Right lobe of liver (tissue), 6 donors: ENCODE results near the gene NT5E. TPM values are rescaled to one million over a fixed set of nuclear protein-coding genes. Genes with fewer than 3 reads are reported as not detected.

ENCODE experiments used
- ATAC-seq, 4 donors: fragments of 200-7000 bp; cut with Tn5 transposase; one replicate each; pipeline ENCODE4 v1.9.1; 2020; ENCODE audit warnings: mild to moderate bottlenecking in 4 of 4, moderate library complexity in 4 of 4
- DNase-seq, 3 donors: peaks; one replicate each; pipeline ENCODE4 v3.0.0-alpha.2; 2020
- H3K27ac ChIP-seq, 3 donors: fragments of 200-600 bp; one replicate each; pipeline ENCODE4 v1.8.0; 2022
- H3K27me3 ChIP-seq, 2 donors: fragments of 200-600 bp; one replicate each; pipeline ENCODE4 v1.8.0; 2022
- H3K36me3 ChIP-seq, 4 donors: fragments of 200-600 bp; sonication (generic) in 1 of 4; one replicate each; pipeline versions ENCODE4 v1.5.1 to v1.8.0; 2017 to 2022; ENCODE audit warnings: control low read depth in 1 of 4
- H3K4me1 ChIP-seq, 4 donors: fragments of 200-600 bp; sonication (generic) in 1 of 4; one replicate each; pipeline versions ENCODE4 v1.5.1 to v1.8.0; 2017 to 2022; ENCODE audit warnings: control low read depth in 1 of 4
- H3K4me3 ChIP-seq, 3 donors: fragments of 200-600 bp; one replicate each; pipeline ENCODE4 v1.8.0; 2022
- H3K9me3 ChIP-seq, 4 donors: fragments of 200-600 bp; sonication (generic) in 1 of 4; one replicate each; pipeline versions ENCODE4 v1.5.1 to v1.8.0; 2017 to 2022; ENCODE audit warnings: control low read depth in 1 of 4
- POLR2A ChIP-seq: fragments of 450-650 bp; IDR thresholded peaks from one replicate; pipeline ENCODE4 v1.6.1; 2017; ENCODE audit warnings: antibody characterized with exemption, mild to moderate bottlenecking
- WGBS: methylation state at CpG from one replicate; pipeline ENCODE4 v1.1.6; 2018; ENCODE audit warnings: low coverage, low lambda C conversion rate; ENCODE audit not compliant: insufficient coverage; ENCODE audit errors: missing lambda C conversion rate; 5-methylcytosine and 5-hydroxymethylcytosine counted together
- intact Hi-C, 2 donors: fragments of 100-400 bp; cut with DNase I; formaldehyde crosslinking; loops; one replicate each; pipeline versions ENCODE4 v1.11.2 to v1.14.1; 2022
- total RNA-seq, 6 experiments: library from RNA; depleted of rRNA in 2 of 6; stranded (reverse); fragments of >200 nt in 2 of 6; fragmentation: NEBNext Ultra II Directional in 3 of 6; extraction: Animal tissue kit (Norgen Biotek cat#: 25700) in 3 of 6; gene quantifications; one replicate each; pipeline versions ENCODE4 v1.1.0 to v1.2.4, GENCODE V29; 2016 to 2023
- TF ChIP-seq, protein P1 (sequence below), 4 donors: fragments of 200-600 bp in 3 of 4; fragments of 450-650 bp in 1 of 4; IDR thresholded peaks; one replicate each; pipeline versions ENCODE4 v1.5.1 to v1.8.0; 2016 to 2022; ENCODE audit warnings: antibody characterized with exemption in 4 of 4, mild to moderate bottlenecking in 2 of 4
- donor health status: DM: no; HTN: yes; CAD: no.
- donor health status: DM: no; HTN: no; CAD: no.
- donor health status: DM: no; HTN: no; CAD: no.
- donor health status: DM: no; HTN: yes; CAD: no.
- donor health status: DM: no; HTN: yes; CAD: no.

NT5E gene
- total RNA-seq, 6 experiments from 2014 or later: 19.3 to 31.8 (median 25.8) TPM

DNA sequence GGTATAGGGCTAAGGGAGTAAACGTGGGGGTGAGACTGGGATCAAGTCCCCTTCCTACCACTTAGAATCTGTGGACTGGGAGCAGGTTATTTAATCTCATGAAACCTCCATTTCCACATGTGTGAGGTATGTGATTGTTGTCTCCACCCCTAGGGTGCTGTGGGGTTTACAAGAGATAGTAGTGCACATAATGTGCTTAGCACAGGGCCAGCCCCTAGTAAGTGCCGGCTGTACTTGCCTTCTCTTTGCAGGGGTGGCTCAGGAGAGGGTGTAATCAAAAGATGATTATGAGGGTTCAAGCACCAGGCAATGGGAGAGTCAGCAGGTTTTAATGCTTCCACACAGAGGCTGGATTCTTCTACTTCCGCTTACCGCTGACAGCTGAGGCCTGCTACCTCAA lies 6.9 kb downstream of the NT5E start:
- H3K27me3 ChIP-seq: no peaks in the 10 kb centered on the region
- no peaks in the 10 kb centered on the region for H3K36me3 ChIP-seq
- intact Hi-C loops: no loop called here
- peaks cover 0 to 48% (median 16%) of the 10 kb centered on the region in 4 donors for H3K4me1 ChIP-seq
- ATAC-seq (no peak), DNase-seq (no peak)
- TF ChIP-seq POLR2A: no peak
- TF ChIP-seq, protein P1, sequence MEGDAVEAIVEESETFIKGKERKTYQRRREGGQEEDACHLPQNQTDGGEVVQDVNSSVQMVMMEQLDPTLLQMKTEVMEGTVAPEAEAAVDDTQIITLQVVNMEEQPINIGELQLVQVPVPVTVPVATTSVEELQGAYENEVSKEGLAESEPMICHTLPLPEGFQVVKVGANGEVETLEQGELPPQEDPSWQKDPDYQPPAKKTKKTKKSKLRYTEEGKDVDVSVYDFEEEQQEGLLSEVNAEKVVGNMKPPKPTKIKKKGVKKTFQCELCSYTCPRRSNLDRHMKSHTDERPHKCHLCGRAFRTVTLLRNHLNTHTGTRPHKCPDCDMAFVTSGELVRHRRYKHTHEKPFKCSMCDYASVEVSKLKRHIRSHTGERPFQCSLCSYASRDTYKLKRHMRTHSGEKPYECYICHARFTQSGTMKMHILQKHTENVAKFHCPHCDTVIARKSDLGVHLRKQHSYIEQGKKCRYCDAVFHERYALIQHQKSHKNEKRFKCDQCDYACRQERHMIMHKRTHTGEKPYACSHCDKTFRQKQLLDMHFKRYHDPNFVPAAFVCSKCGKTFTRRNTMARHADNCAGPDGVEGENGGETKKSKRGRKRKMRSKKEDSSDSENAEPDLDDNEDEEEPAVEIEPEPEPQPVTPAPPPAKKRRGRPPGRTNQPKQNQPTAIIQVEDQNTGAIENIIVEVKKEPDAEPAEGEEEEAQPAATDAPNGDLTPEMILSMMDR (IDR thresholded peaks at IDR 0.05): no peak
- H3K4me3 ChIP-seq: no peak overlapping the region
- H3K9me3 ChIP-seq: no peaks in the 10 kb centered on the region
- no CpG with 5 or more reads among the region's 4 CpGs for whole genome bisulfite sequencing
- H3K27ac ChIP-seq: no peak overlapping the region

DNA sequence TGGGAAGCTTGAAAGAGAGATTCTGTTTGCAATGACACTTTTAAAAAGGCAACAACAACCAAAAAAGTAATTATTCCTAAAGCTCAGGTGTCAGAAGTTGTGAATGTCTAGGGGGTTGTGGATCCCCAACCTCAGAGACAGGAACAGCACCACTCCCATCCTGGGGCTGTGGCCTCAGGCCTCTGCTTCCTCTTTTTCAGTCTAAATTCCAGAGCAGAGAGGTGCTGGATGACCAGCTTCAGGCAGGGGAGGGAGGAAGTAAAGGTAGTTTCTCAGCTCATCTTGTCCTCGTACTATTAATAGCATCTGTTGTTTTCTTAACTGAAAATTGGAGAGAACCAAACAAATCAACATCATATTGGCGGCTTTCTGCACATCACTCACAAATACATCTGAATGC lies 8.3 kb downstream of the NT5E start:
- intact Hi-C loops: no loop called here
- ATAC-seq: no peak
- TF ChIP-seq, protein P1 (IDR thresholded peaks at IDR 0.05): no peak
- no peak for TF ChIP-seq POLR2A
- Histone ChIP-seq H3K27me3 (no peaks in the 10 kb centered on the region), H3K4me3 (no peak overlapping the region), H3K9me3 (no peaks in the 10 kb centered on the region), H3K4me1 (peaks cover 0 to 47% (median 15%) of the 10 kb centered on the region in 4 donors), H3K27ac (no peak overlapping the region), H3K36me3 (no peaks in the 10 kb centered on the region)
- no peak for DNase-seq
- 33% methylated on average over 2 of the region's 2 CpGs for WGBS

DNA sequence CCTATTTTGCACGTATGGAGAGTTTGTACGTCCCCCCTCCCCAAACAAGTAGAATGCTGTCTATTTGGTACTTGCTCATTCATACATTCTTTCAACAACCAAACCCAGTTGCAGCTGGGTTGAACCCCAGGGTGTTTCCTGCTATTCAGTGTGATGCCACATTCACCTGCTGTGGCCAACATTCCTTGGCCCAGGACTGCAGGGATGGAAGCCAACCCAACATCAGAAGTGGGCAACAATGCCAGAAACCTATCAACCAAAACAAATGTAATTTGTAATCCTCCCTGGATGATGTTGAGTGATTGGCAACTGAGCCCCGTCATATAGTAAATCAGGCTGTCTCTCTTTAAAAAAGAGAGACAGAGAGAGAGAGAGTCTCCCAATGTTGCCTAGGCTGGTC lies 8.9 kb downstream of the NT5E start:
- ATAC-seq: peak; percentile 40 to 56 (median 50)
- intact Hi-C loops: no loop called here
- Histone ChIP-seq H3K9me3 (no peaks in the 10 kb centered on the region), H3K27ac (no peak overlapping the region), H3K4me1 (peaks cover 0 to 49% (median 13%) of the 10 kb centered on the region in 4 donors), H3K27me3 (no peaks in the 10 kb centered on the region), H3K36me3 (no peaks in the 10 kb centered on the region), H3K4me3 (no peak overlapping the region)
- TF ChIP-seq, protein P1 (IDR thresholded peaks at IDR 0.05): no peak
- TF ChIP-seq POLR2A: no peak
- 51% methylated on average over 3 of the region's 3 CpGs for WGBS
- peak in 2 of 3 donors; percentile 33 to 61 for DNase-seq

DNA sequence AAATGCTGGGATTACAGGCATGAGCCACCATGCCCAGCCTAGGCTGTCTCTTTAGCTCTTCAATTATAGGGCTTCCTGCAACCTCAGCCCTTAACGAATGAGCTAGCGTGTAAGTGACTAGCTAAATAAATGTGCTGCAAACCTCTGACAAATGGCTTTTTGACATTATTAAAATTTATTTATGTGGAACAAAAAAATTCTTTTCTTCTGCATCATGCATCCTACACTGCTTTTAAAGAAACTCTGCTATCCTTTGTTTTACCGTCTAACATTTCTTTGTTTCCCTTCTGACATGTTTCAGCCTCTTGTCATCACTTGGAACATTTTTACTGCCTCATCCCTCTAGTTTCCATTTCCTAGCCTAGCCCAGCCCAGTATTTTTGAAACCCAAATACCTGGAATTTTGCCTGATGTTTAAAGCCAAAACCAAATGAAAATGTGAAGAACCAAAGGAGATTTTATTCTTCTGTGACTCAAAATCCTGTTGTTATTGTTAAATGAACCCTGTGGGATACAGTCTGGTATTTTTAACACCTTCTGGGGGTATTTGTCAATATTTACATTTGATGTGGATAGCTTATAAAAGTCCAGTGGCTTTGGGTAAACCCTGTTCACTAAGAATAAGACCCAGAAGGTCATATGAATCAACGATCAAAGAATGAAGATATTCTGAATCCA lies 9.5 kb downstream of the NT5E start:
- H3K4me1 ChIP-seq: peaks cover 0 to 52% (median 12%) of the 10 kb centered on the region in 4 donors
- intact Hi-C loops: no loop called here
- no peak for ATAC-seq

More for the DNA sequence above, 9.5 kb downstream of the NT5E start:
- no peaks in the 10 kb centered on the region for H3K27me3 ChIP-seq
- no peaks in the 10 kb centered on the region for H3K9me3 ChIP-seq
- no peak overlapping the region for H3K4me3 ChIP-seq
- H3K27ac ChIP-seq: peak overlapping the region in 2 of 3 donors; percentile 10 to 82
- no peaks in the 10 kb centered on the region for H3K36me3 ChIP-seq
- DNase-seq: no peak
- 59% methylated on average over 4 of the region's 4 CpGs for WGBS
- TF ChIP-seq POLR2A: no peak
- TF ChIP-seq, protein P1 (IDR thresholded peaks at IDR 0.05): no peak
